IMR-90 (cell line): Measurements from ENCODE around the gene SPON1.

Experiments used
- BHLHE40 ChIP-seq: fragments of 150-350 bp; IDR thresholded peaks from 2 replicates; pipeline ENCODE4 v1.6.1; 2016; ENCODE audit warnings: mild to moderate bottlenecking, low read depth, low read length
- CTCF ChIP-seq: conservative IDR thresholded peaks from 2 replicates; pipeline ENCODE4 v1.5.1; 2012; ENCODE audit warnings: mild to moderate bottlenecking, low read depth, low read length, improper control_type of control experiment
- MAZ ChIP-seq: IDR thresholded peaks from 2 replicates; pipeline ENCODE4 v1.6.1; 2012; ENCODE audit warnings: low read depth, mild to moderate bottlenecking, low read length, improper control_type of control experiment, moderate library complexity, borderline replicate concordance
- MXI1 ChIP-seq: IDR thresholded peaks from 2 replicates; pipeline ENCODE4 v1.6.1; 2012; ENCODE audit warnings: low read depth, mild to moderate bottlenecking, low read length, moderate library complexity, borderline replicate concordance
- POLR2A ChIP-seq: IDR thresholded peaks from 2 replicates; pipeline ENCODE4 v1.6.1; 2012; ENCODE audit warnings: mild to moderate bottlenecking, low read depth, low read length
- RCOR1 ChIP-seq: IDR thresholded peaks from 2 replicates; pipeline ENCODE4 v1.6.1; 2012; ENCODE audit warnings: mild to moderate bottlenecking, low read length, improper control_type of control experiment; ENCODE audit not compliant: insufficient replicate concordance
- RFX5 ChIP-seq: IDR thresholded peaks from 2 replicates; pipeline ENCODE4 v1.8.0; 2012; ENCODE audit warnings: low read depth, mild to moderate bottlenecking, low read length, moderate library complexity
- USF2 ChIP-seq: fragments of 150-350 bp; IDR thresholded peaks from 2 replicates; pipeline ENCODE4 v1.6.1; 2017; ENCODE audit warnings: mild to moderate bottlenecking, antibody characterized with exemption, low read length, low read depth

- TF ChIP-seq USF2 (no peak), CTCF (no peak), POLR2A (no peak), MXI1 (no peak), BHLHE40 (no peak), RFX5 (no peak), RCOR1 (no peak), MAZ (no peak)
These were observed 240.8 kb downstream of the SPON1 start for GRCh38 chr11:14203321-14203720.
